22Rv1 (cell line): ENCODE measurements around the gene CDKN2AIP.
"Not testable (repeated sequence)": the region's sequence is repeated elsewhere in the genome, so short reads cannot be mapped to it uniquely, and the experiment has no call there.

Experiments used
- H3K27ac ChIP-seq: fragments of 450-650 bp; 2 replicates; pipeline ENCODE4 v1.5.1; 2017
- CTCF ChIP-seq: fragments of 450-650 bp; IDR thresholded peaks from 2 replicates; pipeline ENCODE4 v1.5.1; 2017; ENCODE audit warnings: mild to moderate bottlenecking
- ZFX ChIP-seq: fragments of 450-650 bp; IDR thresholded peaks from 2 replicates; pipeline ENCODE4 v1.6.1; 2017; ENCODE audit warnings: antibody characterized with exemption, borderline replicate concordance

Gene CDKN2AIP

DNA sequence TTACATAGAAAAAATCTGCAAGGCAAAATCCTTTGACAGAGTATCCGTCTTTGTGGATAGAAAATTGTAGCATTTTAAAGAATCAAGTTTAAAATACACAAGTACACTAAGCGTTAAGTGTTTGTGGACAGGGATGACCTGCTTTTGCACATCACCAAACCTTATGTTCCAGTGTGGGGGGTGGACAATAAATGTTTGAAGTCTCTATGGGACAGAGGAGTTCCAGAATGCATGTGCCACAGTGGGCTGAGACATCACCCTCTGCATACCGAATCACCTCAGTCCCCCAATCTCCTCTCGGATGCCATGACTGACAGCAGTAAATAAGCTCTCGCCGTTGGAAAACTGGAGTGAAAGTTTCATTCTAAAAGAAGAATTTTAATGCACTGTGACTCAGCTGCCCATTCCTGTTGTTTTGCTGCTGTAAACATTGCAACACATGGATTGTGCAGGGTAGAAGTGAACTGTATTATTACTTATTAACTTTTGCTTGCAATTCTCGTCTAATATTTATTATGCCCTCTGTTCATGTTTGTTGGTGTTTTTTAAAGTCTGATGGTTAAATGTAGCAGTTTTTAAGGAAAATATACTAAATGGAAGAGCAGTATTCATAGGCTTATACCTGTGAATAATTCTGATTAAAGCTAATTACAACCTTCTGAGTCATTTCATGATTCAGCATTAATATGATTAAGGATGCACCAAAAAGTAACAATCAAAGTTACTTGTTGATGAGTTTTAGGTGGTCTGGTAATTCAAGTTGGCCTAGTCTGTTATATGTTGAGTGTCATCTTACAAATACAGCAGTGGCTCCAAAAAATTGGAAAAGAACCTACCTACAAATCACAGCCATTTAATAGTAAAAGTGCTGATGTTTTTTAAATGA lies 24.0 kb downstream of the CDKN2AIP start:
- H3K27ac ChIP-seq: no peak overlapping the region
- no peak for TF ChIP-seq CTCF
- no peak for TF ChIP-seq ZFX

DNA sequence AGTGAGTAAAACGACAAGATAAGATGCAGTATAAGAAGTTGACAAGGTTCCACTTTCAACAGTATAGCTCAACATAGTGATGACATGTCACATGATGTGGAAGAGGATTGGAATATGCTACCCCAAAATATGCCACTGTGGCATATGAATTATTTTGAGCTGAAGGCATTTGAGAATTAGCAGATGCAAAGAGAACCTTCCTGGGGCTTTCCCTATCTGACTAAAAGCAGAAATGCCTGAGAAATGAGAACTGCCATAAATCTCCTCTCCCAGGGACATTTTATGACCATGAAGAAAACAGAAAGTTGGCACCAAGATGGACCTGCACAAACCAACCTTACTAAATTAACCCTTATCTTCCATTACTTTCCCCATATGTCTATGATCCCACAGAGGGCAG lies 24.8 kb downstream of the CDKN2AIP start:
- TF ChIP-seq ZFX (no peak), CTCF (no peak)
- no peak overlapping the region for H3K27ac ChIP-seq

- H3K27ac ChIP-seq: no peak overlapping the region
- TF ChIP-seq ZFX: no peak
- no peak for TF ChIP-seq CTCF
Measured at GRCh38 chr4:183469936-183470335, 25.5 kb downstream of the CDKN2AIP start.

DNA sequence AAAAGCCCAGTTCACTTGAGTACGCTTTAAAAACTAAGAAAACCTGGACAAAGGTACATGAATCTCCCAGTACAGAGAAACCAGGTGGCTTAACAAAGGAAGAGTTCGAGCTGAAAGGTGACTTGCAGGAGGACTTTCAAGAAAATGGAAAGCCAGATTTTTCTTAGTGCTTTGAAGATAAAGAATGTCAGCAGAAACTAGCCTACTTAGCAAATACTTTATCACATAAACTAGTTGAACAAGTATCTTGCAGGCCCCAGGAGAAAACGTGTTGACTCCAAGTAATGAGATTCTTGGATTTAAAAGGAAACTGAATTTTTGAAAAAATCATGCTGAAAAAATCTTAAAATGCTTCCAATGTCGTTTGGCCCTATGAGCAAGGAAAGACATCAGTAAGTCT lies 26.4 kb downstream of the CDKN2AIP start:
- H3K27ac ChIP-seq: no peak overlapping the region
- TF ChIP-seq ZFX (no peak), CTCF (no peak)

DNA sequence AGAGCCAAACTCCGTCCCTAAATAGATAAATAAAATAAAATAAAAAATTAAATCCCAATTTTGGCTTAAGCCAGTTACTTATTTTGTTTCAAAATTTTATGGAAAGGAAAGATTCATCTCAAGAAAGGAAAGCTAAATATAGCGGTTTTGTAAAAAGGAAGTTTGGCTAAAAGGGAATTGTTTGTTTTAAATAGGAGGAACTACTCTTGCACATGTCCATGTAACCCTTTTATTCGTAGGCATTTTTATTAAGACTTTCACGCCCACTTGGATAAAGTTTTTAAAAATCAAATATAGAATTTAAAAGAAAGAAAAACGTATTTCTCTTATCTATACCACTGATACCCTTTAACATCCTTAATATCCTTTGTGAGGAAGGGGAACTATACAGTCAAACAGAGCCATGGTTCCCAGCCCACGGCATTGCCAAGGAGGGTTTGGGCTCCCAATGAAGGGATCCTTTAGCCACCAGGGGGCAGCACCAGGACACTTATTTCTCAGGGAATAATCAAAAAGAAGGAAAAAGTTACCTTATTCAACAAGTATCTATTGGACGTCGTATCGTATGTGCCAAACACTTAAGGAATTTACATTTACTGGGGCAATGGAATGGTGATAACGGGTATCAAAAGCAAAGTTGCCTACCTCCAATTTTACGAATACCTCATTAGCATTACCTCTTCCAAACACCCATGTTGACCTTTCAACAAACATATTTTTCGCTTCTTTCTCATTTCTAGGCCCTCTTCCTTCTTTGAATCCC lies 27.7 kb downstream of the CDKN2AIP start:
- TF ChIP-seq CTCF (peak; percentile 85), ZFX (no peak)
- H3K27ac ChIP-seq: no peak overlapping the region

- no peak for TF ChIP-seq ZFX
- no peak for TF ChIP-seq CTCF
- no peak overlapping the region for H3K27ac ChIP-seq
Measured at GRCh38 chr4:183478123-183478522, 33.7 kb downstream of the CDKN2AIP start.

DNA sequence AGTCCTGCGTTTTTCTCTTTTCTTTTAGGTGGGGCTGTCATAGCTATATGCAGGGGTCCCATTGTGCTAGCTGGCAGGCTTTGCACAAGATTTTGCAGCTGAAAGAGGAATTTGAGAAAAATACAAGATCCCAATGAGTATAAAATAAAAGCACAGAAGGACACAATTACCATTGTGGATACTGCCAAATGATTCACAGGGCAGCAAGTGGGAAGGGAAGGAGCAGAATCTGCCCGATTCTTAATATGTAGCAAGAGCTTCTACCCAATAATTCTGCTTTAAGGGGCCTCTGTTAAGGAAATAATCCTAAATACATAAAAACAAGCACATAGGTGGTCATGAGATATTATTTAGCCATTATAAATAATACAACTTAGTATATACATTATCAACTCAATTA lies 34.5 kb downstream of the CDKN2AIP start:
- H3K27ac ChIP-seq: no peak overlapping the region
- TF ChIP-seq CTCF: no peak
- TF ChIP-seq ZFX: no peak

- not testable (repeated sequence) for H3K27ac ChIP-seq
Measured at GRCh38 chr4:183482515-183483095, 38.2 kb downstream of the CDKN2AIP start.
